Raji (cell line): ENCODE measurements around the gene TRIM14.

ENCODE experiments used
- POLR2A ChIP-seq: IDR thresholded peaks from 2 replicates; pipeline ENCODE4 v1.6.1; 2011; ENCODE audit warnings: low read depth, low read length, control low read depth; ENCODE audit not compliant: insufficient read depth

TRIM14 gene

DNA sequence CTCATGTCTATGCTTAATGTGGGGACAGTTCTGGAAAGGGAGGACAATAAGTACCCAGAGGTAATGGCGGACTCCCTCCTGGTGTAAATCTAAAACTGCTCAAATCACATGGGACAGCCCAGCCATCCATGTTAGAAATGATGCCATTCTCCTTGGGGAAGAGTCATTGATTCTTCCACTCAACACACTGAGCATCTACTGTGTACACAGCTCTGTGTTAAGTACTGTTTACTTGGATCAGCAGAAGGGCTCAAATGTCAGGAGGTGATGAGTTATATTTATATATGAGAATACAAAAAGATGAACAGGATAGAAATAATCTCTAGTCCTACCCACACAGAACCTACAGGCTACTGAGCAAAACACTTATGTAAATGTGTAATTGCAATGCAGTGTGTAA, 94.3 kb downstream of the TRIM14 start:
- no peak for TF ChIP-seq POLR2A

- no peak for TF ChIP-seq POLR2A
These were observed 96.6 kb downstream of the TRIM14 start for GRCh38 chr9:98022447-98022846.

GRCh38 chr9:98021306-98022040, 97.5 kb downstream of the TRIM14 start:
- no peak for TF ChIP-seq POLR2A

DNA sequence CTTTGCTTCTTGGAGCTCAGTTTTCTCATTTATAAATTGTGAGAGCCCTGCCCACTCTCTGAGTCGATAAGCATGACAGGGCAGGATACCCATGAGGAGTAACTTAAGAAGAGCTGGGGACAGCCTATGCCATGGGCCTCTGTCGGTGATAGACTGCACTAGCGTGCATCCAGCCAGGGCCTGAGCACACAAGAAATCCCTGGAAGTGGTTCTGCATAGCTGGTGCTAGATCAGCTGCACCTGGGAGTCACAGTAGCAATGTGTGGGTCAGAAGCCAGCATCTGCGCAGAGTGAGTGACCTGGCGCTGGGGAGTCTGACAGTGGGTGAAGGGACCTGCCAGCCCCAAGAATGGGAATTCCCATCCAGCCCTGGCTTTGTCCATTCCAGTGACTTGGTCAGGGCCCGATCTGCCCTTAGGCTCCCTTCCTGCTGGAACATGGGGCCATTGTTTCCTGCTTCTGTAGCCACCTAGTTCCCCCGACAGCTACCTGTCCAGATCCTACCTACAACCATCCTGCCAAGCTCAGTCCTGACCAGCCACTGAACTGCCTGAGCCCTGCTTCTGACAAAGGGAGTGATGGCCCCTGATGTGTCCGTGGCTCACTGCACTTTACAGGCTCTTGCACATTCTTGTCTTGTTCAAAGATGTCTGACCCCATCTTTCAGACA, 98.4 kb downstream of the TRIM14 start:
- no peak for TF ChIP-seq POLR2A
